Smooth muscle cell (in vitro differentiated cells): ENCODE data around the gene SLC7A5. TPM values are rescaled to one million over a fixed set of nuclear protein-coding genes. Genes with fewer than 3 reads are reported as not detected.
"Not testable (repeated sequence)": the region's sequence is repeated elsewhere in the genome, so short reads cannot be mapped to it uniquely, and the experiment has no call there.

Experiments used
- DNase-seq: peaks from one replicate; lab custom pipeline; 2025; ENCODE audit not compliant: unreplicated experiment; lab: John Stamatoyannopoulos, UW
- H2AFZ ChIP-seq: fragments of 200-600 bp; sonication (generic); 2 replicates; pipeline ENCODE4 v1.6.0; 2016; ENCODE audit warnings: antibody characterized with exemption, low read depth, mild to moderate bottlenecking
- H3F3A ChIP-seq: fragments of 200-600 bp; sonication (generic); 2 replicates; pipeline ENCODE4 v1.6.0; 2017; ENCODE audit warnings: antibody characterized with exemption, low read depth
- H3K27ac ChIP-seq: fragments of 200-600 bp; sonication (generic); 2 replicates; pipeline ENCODE4 v1.5.1; 2016; ENCODE audit warnings: low read depth, mild to moderate bottlenecking
- H3K27me3 ChIP-seq: fragments of 200-600 bp; sonication (generic); 2 replicates; pipeline ENCODE4 v1.6.1; 2016; ENCODE audit warnings: low read depth, mild to moderate bottlenecking
- H3K36me3 ChIP-seq: fragments of 200-600 bp; sonication (generic); 2 replicates; pipeline ENCODE4 v1.5.1; 2016; ENCODE audit warnings: low read depth
- H3K4me1 ChIP-seq: fragments of 200-600 bp; sonication (generic); 2 replicates; pipeline ENCODE4 v1.5.1; 2016; ENCODE audit warnings: low read depth
- H3K4me2 ChIP-seq: fragments of 200-600 bp; sonication (generic); 2 replicates; pipeline ENCODE4 v1.6.0; 2016; ENCODE audit warnings: mild to moderate bottlenecking
- H3K4me3 ChIP-seq: fragments of 200-600 bp; sonication (generic); 2 replicates; pipeline ENCODE4 v1.5.1; 2016; ENCODE audit warnings: mild to moderate bottlenecking
- H3K79me2 ChIP-seq: fragments of 200-600 bp; sonication (generic); 2 replicates; pipeline ENCODE4 v1.6.0; 2016; ENCODE audit warnings: low read depth, mild to moderate bottlenecking
- H3K9ac ChIP-seq: fragments of 200-600 bp; sonication (generic); 2 replicates; pipeline ENCODE4 v1.6.0; 2016; ENCODE audit warnings: low read depth
- H3K9me3 ChIP-seq: fragments of 200-600 bp; sonication (generic); replicated peaks from 2 replicates; pipeline ENCODE4 v1.5.1; 2016; ENCODE audit warnings: low read depth
- H4K20me1 ChIP-seq: fragments of 200-600 bp; sonication (generic); 2 replicates; pipeline ENCODE4 v1.6.0; 2016; ENCODE audit warnings: low read depth
- WGBS: methylation state at CpG from one replicate; pipeline ENCODE4 v1.1.7; 2016; ENCODE audit warnings: low lambda C conversion rate; 5-methylcytosine and 5-hydroxymethylcytosine counted together
- polyA plus RNA-seq: library from polyadenylated mRNA; unstranded; fragments of >200 nt; fragmentation: Nextera tagmentation; extraction: Ambion mirVana; gene quantifications from 2 replicates; pipeline ENCODE4 v1.2.1, GENCODE V29; 2016
- total RNA-seq: library from RNA; depleted of rRNA; stranded (reverse); fragments of >200 nt; gene quantifications from 2 replicates; pipeline ENCODE4 v1.2.3, GENCODE V29; 2014
- TF ChIP-seq, protein P1 (sequence below): fragments of 200-600 bp; sonication (generic); IDR thresholded peaks from 2 replicates; pipeline ENCODE4 v1.5.1; 2017; ENCODE audit warnings: borderline replicate concordance, mild to moderate bottlenecking, antibody characterized with exemption; ENCODE audit not compliant: insufficient read depth, poor library complexity, severe bottlenecking

The SLC7A5 gene
- total and polyA plus RNA-seq, 2 experiments from 2014 or later, result 51.3 to 58.8 TPM

DNA sequence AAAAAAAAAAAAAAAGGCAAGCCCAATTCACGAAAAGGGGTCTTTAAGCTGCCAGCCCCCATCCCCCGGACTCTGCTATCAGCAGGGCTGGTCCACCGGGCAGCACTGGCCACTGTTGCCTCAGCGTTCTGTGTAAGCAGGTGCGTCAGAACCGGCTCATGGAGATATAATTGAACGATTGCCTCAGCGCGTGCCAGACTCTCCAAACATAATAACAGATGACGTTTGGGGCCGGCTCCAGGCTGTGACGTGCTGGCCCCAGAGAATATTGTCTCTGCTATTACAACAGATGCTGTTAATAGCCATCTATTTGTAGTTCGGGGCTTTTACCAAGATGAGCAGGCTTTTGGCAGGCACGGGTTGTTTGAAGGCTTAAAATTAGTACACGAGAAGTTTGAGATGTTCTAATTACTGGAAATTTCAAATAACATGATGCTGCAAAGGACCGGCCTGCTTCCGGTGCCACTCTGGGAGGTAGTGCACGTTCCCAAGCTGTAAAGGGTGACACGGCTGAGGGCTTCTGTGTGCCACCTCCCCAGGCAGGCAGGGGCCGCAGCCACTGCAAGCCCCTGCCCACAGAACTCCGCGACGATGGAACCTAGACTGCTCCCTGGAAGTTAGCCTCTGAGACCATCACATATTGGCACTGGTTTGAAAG is 41.9 kb upstream of the SLC7A5 start:
- not testable (repeated sequence) for H3K9ac ChIP-seq, H3K9me3 ChIP-seq, H3K4me1 ChIP-seq, H2AFZ ChIP-seq, H3K27ac ChIP-seq, H3K4me2 ChIP-seq, H3K27me3 ChIP-seq, H3K4me3 ChIP-seq, H3K79me2 ChIP-seq, H3K36me3 ChIP-seq, H4K20me1 ChIP-seq, DNase-seq, H3F3A ChIP-seq
- 90% methylated on average over 23 of the region's 23 CpGs for WGBS

DNA sequence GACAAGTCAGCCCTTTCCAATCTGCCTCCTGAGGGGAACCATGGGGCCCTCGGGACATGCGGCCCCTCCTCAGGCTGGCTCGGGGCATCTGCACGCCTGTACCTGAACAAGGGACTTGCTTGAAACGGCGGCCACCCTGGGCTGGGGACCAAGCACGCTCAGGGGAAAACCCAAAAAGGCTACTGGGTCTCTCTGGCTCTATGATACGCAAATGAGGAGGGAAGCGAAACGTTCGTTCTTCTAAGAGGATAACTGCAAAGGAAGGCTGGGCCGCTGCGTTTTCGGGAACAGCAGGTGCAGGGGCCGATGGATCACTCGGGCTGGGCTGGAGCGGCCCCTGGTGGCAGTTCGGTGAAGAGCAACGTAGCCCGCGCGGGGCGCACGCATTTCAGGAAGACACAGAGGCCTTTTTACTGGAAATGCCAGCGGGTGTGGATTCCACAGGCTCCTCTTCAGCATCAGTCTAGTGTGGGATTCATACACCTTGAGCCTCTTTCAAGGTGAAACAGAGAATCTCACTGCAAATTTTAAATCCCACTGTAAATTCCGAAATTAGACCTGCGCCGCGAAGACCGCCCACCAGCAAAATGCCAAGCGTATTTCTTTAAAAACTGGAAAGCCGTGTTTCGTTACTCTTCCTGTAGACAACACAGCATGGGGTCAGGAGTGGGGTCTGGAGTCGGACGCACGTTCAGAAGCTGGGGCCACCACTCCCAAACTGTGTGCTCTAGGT is 40.1 kb upstream of the SLC7A5 start:
- H4K20me1 ChIP-seq, H3K9ac ChIP-seq, H3K27me3 ChIP-seq, H3K27ac ChIP-seq, H3K4me1 ChIP-seq, H3K9me3 ChIP-seq, H3K4me3 ChIP-seq, H3K4me2 ChIP-seq, H3F3A ChIP-seq, H3K36me3 ChIP-seq, H2AFZ ChIP-seq, H3K79me2 ChIP-seq: not testable (repeated sequence)
- 43% methylated on average over 36 of the region's 36 CpGs for WGBS
- peak; percentile 35 for DNase-seq
- TF ChIP-seq, protein P1, sequence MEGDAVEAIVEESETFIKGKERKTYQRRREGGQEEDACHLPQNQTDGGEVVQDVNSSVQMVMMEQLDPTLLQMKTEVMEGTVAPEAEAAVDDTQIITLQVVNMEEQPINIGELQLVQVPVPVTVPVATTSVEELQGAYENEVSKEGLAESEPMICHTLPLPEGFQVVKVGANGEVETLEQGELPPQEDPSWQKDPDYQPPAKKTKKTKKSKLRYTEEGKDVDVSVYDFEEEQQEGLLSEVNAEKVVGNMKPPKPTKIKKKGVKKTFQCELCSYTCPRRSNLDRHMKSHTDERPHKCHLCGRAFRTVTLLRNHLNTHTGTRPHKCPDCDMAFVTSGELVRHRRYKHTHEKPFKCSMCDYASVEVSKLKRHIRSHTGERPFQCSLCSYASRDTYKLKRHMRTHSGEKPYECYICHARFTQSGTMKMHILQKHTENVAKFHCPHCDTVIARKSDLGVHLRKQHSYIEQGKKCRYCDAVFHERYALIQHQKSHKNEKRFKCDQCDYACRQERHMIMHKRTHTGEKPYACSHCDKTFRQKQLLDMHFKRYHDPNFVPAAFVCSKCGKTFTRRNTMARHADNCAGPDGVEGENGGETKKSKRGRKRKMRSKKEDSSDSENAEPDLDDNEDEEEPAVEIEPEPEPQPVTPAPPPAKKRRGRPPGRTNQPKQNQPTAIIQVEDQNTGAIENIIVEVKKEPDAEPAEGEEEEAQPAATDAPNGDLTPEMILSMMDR, result peak; percentile 89

DNA sequence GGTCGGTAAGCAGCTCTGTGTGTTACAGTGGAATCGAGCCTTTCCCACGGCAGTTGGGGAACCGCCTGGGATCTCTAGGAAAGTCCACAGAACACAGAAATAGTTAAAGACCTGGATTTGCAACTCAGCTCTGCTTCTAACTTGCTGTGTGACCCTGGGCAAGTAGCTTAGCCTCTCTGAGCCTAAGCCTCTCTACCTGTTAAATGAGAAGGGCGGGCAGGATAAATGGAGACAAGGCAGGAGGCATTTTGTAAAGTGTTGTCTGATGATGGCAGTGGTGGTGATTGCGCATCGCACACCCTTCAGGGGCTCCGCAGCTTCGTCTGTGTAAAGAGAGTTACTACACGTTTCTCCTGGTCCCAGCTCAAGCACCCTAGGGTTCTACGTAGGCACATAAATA is 38.8 kb upstream of the SLC7A5 start:
- not testable (repeated sequence) for H3K4me1 ChIP-seq, DNase-seq, H4K20me1 ChIP-seq, H3K27ac ChIP-seq, H3K36me3 ChIP-seq, H3K27me3 ChIP-seq, H3K4me3 ChIP-seq, H3K4me2 ChIP-seq, H3K9me3 ChIP-seq, H3K79me2 ChIP-seq, H3F3A ChIP-seq, H3K9ac ChIP-seq, H2AFZ ChIP-seq
- WGBS, result 94% methylated on average over 11 of the region's 11 CpGs

DNA sequence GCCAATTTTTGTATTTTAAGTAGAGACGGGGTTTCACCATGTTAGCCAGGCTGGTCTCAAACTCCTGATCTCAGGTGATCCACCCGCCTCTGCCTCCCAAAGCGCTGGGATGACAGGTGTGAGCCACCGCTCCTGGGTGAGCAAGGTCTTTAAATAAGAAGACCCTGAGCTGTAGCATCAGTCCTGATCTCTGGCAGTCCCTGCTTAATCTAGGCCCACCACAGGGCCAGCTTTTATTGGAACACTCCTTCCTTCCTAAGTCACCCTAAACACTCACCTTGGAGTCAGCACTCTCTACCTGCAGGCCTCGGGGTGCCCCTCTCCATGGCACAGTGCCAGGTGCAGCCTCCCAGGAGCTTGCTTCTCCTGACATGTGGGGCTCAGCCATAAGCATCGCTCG is 36.2 kb upstream of the SLC7A5 start:
- not testable (repeated sequence) for H3F3A ChIP-seq, H3K9ac ChIP-seq, H2AFZ ChIP-seq, H3K79me2 ChIP-seq, H3K4me3 ChIP-seq, H3K27me3 ChIP-seq, H3K36me3 ChIP-seq, H3K4me1 ChIP-seq, H3K27ac ChIP-seq, DNase-seq, H3K4me2 ChIP-seq, H3K9me3 ChIP-seq, H4K20me1 ChIP-seq
- 93% methylated on average over 7 of the region's 7 CpGs for WGBS

DNA sequence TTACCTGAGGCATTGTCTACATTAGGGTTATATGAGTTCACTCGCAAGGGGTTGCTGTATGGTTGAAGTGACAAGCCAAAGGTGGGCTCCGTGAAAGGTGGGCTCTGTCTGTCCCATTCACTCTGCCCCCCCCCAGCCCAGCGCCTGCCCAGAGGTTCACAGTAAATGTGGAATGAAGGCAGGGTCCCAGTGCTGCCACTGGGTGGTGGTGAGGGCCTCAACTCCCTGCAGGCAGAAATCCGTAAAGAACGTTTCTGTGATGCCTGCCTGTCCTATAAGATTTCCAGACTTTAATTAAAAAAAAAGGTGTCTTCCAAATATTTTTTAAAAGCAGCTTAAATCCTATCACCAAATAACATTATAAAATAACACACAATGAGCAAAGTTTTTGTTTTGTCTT is 35.7 kb upstream of the SLC7A5 start:
- H3K36me3 ChIP-seq, H3K27me3 ChIP-seq, H3K4me1 ChIP-seq, H2AFZ ChIP-seq, H3K9ac ChIP-seq, H3K27ac ChIP-seq, H3K4me3 ChIP-seq, H3K79me2 ChIP-seq, H3K4me2 ChIP-seq, DNase-seq, H3K9me3 ChIP-seq, H4K20me1 ChIP-seq, H3F3A ChIP-seq: not testable (repeated sequence)
- 75% methylated on average over 5 of the region's 5 CpGs for WGBS

DNA sequence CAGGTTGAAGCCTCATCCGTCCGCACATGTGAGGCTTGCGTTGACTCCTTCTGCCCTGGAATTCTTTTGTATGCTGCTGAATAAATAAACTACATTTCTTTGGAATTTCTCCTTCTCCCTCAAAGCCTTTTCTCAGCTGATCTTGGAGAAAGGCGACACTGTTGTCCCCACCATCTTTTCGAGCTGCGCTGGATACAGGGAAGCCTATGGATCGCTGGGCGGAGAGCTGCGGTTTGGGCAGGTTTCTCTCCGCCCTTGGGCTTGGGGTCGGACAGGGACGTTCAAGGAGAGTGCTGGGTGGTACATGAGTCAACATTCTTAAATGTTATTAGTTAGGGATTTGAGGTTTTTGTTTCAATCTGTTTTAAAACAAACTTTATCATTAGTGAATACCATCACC is 31.2 kb upstream of the SLC7A5 start:
- H3K4me3 ChIP-seq, H3K36me3 ChIP-seq, H3K79me2 ChIP-seq, H2AFZ ChIP-seq, H3F3A ChIP-seq, DNase-seq, H3K27ac ChIP-seq, H3K9ac ChIP-seq, H3K9me3 ChIP-seq, H3K4me2 ChIP-seq, H3K27me3 ChIP-seq, H3K4me1 ChIP-seq, H4K20me1 ChIP-seq: not testable (repeated sequence)
- WGBS, result 86% methylated on average over 12 of the region's 12 CpGs
